Loucy (cell line): ENCODE results near the gene ITGB6.

Source experiments
- EZH2phosphoT487 ChIP-seq: fragments of 200-600 bp; IDR thresholded peaks from 2 replicates; pipeline ENCODE4 v1.6.1; 2018; ENCODE audit warnings: antibody characterized with exemption, mild to moderate bottlenecking, moderate library complexity, borderline replicate concordance
- TF ChIP-seq, protein P1 (sequence below): fragments of 200-600 bp; sonication (generic); conservative IDR thresholded peaks from 2 replicates; pipeline ENCODE4 v1.5.1; 2014; ENCODE audit warnings: mild to moderate bottlenecking, antibody characterized with exemption, low read length

DNA sequence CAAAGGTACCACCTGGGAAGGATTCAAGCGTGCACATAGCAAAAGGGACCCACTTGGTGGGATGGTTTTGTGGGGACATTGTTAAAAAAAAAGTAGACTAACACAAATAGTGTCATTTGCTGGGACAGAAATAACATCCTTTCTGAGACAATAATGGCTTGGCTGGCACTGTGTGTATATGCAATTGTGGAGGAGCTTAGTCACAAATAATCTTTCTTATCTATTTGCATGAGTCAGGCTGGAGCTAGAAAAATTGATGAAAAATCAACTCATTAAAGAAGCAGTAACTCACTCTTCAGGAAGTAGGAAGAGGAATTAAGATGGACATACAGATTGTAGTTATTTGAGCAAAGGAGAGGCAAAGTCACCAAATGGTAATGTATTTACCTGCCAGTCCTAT, 29.5 kb upstream of the ITGB6 start:
- TF ChIP-seq EZH2phosphoT487, result no peak
- TF ChIP-seq, protein P1, sequence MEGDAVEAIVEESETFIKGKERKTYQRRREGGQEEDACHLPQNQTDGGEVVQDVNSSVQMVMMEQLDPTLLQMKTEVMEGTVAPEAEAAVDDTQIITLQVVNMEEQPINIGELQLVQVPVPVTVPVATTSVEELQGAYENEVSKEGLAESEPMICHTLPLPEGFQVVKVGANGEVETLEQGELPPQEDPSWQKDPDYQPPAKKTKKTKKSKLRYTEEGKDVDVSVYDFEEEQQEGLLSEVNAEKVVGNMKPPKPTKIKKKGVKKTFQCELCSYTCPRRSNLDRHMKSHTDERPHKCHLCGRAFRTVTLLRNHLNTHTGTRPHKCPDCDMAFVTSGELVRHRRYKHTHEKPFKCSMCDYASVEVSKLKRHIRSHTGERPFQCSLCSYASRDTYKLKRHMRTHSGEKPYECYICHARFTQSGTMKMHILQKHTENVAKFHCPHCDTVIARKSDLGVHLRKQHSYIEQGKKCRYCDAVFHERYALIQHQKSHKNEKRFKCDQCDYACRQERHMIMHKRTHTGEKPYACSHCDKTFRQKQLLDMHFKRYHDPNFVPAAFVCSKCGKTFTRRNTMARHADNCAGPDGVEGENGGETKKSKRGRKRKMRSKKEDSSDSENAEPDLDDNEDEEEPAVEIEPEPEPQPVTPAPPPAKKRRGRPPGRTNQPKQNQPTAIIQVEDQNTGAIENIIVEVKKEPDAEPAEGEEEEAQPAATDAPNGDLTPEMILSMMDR, result no peak
